GM12878 (cell line): ENCODE measurements around the gene CASK.

ENCODE experiments used
- CEBPB ChIP-seq, 2 experiments: fragments of 150-350 bp in 1 of 2; IDR thresholded peaks; 2 replicates each; pipeline ENCODE4 v1.6.1; 2012 to 2014; ENCODE audit warnings: low read depth in 2 of 2, low read length in 2 of 2, borderline replicate concordance in 1 of 2, inconsistent platforms in 1 of 2
- CHD1 ChIP-seq: IDR thresholded peaks from 2 replicates; pipeline ENCODE4 v1.6.1; 2012; ENCODE audit warnings: low read depth, low read length, improper control_type of control experiment
- EED ChIP-seq: sonication (generic); IDR thresholded peaks from 2 replicates; pipeline ENCODE4 v1.6.1; 2016; ENCODE audit warnings: antibody characterized with exemption, low read depth
- EP300 ChIP-seq, 2 experiments: fragments of 150-350 bp in 1 of 2; IDR thresholded peaks; 2 replicates each; pipeline ENCODE4 v1.6.1; 2011 to 2012; ENCODE audit warnings: low read depth in 2 of 2, low read length in 2 of 2, borderline replicate concordance in 1 of 2, improper control_type of control experiment in 1 of 2, inconsistent platforms in 1 of 2; ENCODE audit not compliant: control insufficient read depth in 1 of 2
- EZH2 ChIP-seq: IDR thresholded peaks from 2 replicates; pipeline ENCODE4 v1.6.1; 2012; ENCODE audit warnings: low read depth, mild to moderate bottlenecking, control low read depth, inconsistent platforms, low read length, borderline replicate concordance; ENCODE audit not compliant: control insufficient read depth
- MEF2A ChIP-seq: IDR thresholded peaks from 2 replicates; pipeline ENCODE4 v1.6.1; 2011; ENCODE audit warnings: low read depth, mild to moderate bottlenecking, low read length, moderate library complexity; ENCODE audit not compliant: insufficient read depth
- POLR2AphosphoS5 ChIP-seq: IDR thresholded peaks from 2 replicates; pipeline ENCODE4 v1.6.1; 2011; ENCODE audit warnings: mild to moderate bottlenecking, low read length, inconsistent platforms
- RAD21 ChIP-seq: IDR thresholded peaks from 2 replicates; pipeline ENCODE4 v1.6.1; 2011; ENCODE audit warnings: mild to moderate bottlenecking, low read depth, low read length, moderate library complexity; ENCODE audit not compliant: insufficient read depth
- SIN3A ChIP-seq: IDR thresholded peaks from 2 replicates; pipeline ENCODE4 v1.6.1; 2012; ENCODE audit warnings: low read depth, low read length, improper control_type of control experiment
- TF ChIP-seq, protein P1 (sequence below): IDR thresholded peaks from 2 replicates; pipeline ENCODE4 v1.6.1; 2012; ENCODE audit warnings: mild to moderate bottlenecking, low read depth, low read length
- TF ChIP-seq, protein P2 (sequence below), 3 experiments: IDR thresholded peaks in 2 of 3; conservative IDR thresholded peaks in 1 of 3; 2 replicates each; pipeline ENCODE4 v1.5.1; 2011; ENCODE audit warnings: low read depth in 3 of 3, low read length in 3 of 3, mild to moderate bottlenecking in 3 of 3, control low read depth in 2 of 3, moderate library complexity in 2 of 3, inconsistent platforms in 1 of 3, mixed read lengths in 1 of 3; ENCODE audit not compliant: control insufficient read depth in 2 of 3, insufficient read depth in 1 of 3; ENCODE audit errors: extremely low read depth in 1 of 3
- TF ChIP-seq, protein P3 (sequence below): IDR thresholded peaks from 2 replicates; pipeline ENCODE4 v1.6.1; 2011; ENCODE audit warnings: borderline replicate concordance, low read depth, mild to moderate bottlenecking, moderate library complexity, low read length; ENCODE audit not compliant: insufficient read depth, poor library complexity, severe bottlenecking

DNA sequence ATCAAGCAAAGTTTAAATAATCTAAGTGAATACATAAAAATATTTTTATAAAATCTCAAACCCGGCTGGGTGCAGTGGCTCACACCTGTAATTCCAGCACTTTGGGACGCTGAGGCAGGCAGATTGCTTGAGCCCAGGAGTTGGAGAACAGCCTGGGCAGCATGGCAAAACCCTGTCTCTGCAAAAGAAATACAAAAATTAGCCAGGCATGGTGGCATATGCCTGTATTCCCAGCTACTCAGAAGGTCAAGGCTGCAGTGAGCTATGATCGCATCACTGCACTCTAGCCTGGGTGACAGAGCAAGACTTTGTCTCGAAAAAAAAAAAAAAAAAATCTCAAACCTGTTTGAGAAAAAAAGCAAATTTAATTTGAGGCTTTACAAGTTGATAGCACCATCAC lies 331.4 kb downstream of the CASK start:
- no peak for TF ChIP-seq POLR2AphosphoS5
- no peak for TF ChIP-seq CHD1
- TF ChIP-seq, protein P1, sequence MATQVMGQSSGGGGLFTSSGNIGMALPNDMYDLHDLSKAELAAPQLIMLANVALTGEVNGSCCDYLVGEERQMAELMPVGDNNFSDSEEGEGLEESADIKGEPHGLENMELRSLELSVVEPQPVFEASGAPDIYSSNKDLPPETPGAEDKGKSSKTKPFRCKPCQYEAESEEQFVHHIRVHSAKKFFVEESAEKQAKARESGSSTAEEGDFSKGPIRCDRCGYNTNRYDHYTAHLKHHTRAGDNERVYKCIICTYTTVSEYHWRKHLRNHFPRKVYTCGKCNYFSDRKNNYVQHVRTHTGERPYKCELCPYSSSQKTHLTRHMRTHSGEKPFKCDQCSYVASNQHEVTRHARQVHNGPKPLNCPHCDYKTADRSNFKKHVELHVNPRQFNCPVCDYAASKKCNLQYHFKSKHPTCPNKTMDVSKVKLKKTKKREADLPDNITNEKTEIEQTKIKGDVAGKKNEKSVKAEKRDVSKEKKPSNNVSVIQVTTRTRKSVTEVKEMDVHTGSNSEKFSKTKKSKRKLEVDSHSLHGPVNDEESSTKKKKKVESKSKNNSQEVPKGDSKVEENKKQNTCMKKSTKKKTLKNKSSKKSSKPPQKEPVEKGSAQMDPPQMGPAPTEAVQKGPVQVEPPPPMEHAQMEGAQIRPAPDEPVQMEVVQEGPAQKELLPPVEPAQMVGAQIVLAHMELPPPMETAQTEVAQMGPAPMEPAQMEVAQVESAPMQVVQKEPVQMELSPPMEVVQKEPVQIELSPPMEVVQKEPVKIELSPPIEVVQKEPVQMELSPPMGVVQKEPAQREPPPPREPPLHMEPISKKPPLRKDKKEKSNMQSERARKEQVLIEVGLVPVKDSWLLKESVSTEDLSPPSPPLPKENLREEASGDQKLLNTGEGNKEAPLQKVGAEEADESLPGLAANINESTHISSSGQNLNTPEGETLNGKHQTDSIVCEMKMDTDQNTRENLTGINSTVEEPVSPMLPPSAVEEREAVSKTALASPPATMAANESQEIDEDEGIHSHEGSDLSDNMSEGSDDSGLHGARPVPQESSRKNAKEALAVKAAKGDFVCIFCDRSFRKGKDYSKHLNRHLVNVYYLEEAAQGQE, result no peak
- no peak for TF ChIP-seq EED
- no peak for TF ChIP-seq EP300 (IDR thresholded peaks at IDR 0.05; ENCODE audit: borderline replicate concordance in 1 of 2, control insufficient read depth in 1 of 2, low read depth in 2 of 2, low read length in 2 of 2)
- TF ChIP-seq EZH2, result no peak
- no peak for TF ChIP-seq MEF2A
- no peak for TF ChIP-seq CEBPB (IDR thresholded peaks at IDR 0.05; ENCODE audit: borderline replicate concordance in 1 of 2, low read depth in 2 of 2, low read length in 2 of 2)
- TF ChIP-seq, protein P2, sequence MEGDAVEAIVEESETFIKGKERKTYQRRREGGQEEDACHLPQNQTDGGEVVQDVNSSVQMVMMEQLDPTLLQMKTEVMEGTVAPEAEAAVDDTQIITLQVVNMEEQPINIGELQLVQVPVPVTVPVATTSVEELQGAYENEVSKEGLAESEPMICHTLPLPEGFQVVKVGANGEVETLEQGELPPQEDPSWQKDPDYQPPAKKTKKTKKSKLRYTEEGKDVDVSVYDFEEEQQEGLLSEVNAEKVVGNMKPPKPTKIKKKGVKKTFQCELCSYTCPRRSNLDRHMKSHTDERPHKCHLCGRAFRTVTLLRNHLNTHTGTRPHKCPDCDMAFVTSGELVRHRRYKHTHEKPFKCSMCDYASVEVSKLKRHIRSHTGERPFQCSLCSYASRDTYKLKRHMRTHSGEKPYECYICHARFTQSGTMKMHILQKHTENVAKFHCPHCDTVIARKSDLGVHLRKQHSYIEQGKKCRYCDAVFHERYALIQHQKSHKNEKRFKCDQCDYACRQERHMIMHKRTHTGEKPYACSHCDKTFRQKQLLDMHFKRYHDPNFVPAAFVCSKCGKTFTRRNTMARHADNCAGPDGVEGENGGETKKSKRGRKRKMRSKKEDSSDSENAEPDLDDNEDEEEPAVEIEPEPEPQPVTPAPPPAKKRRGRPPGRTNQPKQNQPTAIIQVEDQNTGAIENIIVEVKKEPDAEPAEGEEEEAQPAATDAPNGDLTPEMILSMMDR (IDR thresholded peaks at IDR 0.05 in 2 of 3, conservative IDR thresholded peaks at IDR 0.05 in 1 of 3; ENCODE audit: control insufficient read depth in 2 of 3, extremely low read depth in 1 of 3, insufficient read depth in 1 of 3, low read depth in 3 of 3, low read length in 3 of 3), result no peak
- TF ChIP-seq, protein P3, sequence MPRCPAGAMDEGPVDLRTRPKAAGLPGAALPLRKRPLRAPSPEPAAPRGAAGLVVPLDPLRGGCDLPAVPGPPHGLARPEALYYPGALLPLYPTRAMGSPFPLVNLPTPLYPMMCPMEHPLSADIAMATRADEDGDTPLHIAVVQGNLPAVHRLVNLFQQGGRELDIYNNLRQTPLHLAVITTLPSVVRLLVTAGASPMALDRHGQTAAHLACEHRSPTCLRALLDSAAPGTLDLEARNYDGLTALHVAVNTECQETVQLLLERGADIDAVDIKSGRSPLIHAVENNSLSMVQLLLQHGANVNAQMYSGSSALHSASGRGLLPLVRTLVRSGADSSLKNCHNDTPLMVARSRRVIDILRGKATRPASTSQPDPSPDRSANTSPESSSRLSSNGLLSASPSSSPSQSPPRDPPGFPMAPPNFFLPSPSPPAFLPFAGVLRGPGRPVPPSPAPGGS, result no peak
- TF ChIP-seq RAD21, result no peak
- TF ChIP-seq SIN3A, result no peak
